HCT116 (cell line): ENCODE measurements around the gene MAPRE2. TPM values are rescaled to one million over a fixed set of nuclear protein-coding genes. Genes with fewer than 3 reads are reported as not detected.

Source experiments
- ATAC-seq: fragments of 200-7000 bp; cut with Tn5 transposase; 2 replicates; pipeline ENCODE4 v1.9.1; 2020; ENCODE audit warnings: mild to moderate bottlenecking, moderate library complexity
- BruUV-seq: library from RNA; stranded (reverse); fragments of 400-500 nt; replicated peaks from 2 replicates; lab custom pipeline; 2021; lab: Mats Ljungman, UMichigan
- CTCF ChIA-PET: fragments of 300-600 bp; sonication (Branson Sonifier 250); formaldehyde crosslinking; loops from one replicate; lab custom pipeline; 2021; ENCODE audit warnings: antibody characterized with exemption; lab: Charles Lee
- POLR2A ChIA-PET: fragments of 300-600, 350-600 bp; sonication (Branson Sonifier 250); formaldehyde crosslinking; loops from one replicate; lab custom pipeline; 2021; ENCODE audit warnings: antibody characterized with exemption; lab: Charles Lee
- RAD21 ChIA-PET, 2 experiments: fragments of 300-600 bp; sonication (Branson Sonifier 250); formaldehyde crosslinking; loops; one replicate each; lab custom pipeline; 2023; ENCODE audit warnings: low total read pairs in 2 of 2; ENCODE audit not compliant: uncharacterized antibody in 2 of 2, unreplicated experiment in 2 of 2, low non-redundant PET in 1 of 2; lab: Charles Lee
- DNase-seq: peaks from one replicate; pipeline ENCODE4 v3.0.0-alpha.2; 2010; ENCODE audit warnings: low read depth, low spot score
- H2AFZ ChIP-seq: fragments of 200-600 bp; shearing (Covaris generic), sonication (generic); 2 replicates; pipeline ENCODE4 v1.6.1; 2017; ENCODE audit warnings: low read depth, mixed run types, mixed read lengths, antibody characterized with exemption, low read length; ENCODE audit not compliant: poor library complexity, severe bottlenecking
- H3K27ac ChIP-seq: 2 replicates; pipeline ENCODE4 v1.5.1; 2012; ENCODE audit warnings: low read depth, low read length
- H3K27me3 ChIP-seq: fragments of 200-600 bp; sonication (generic); 2 replicates; pipeline ENCODE4 v1.6.1; 2016; ENCODE audit warnings: mixed run types, low read length, mixed read lengths; ENCODE audit not compliant: insufficient read depth
- H3K36me3 ChIP-seq, 2 experiments: fragments of 200-500 bp in 1 of 2; fragments of 200-600 bp in 1 of 2; sonication (Bioruptor generic) in 1 of 2; sonication (generic) in 1 of 2; 2 replicates each; pipeline versions ENCODE4 v1.5.1 to v1.6.1; 2014 to 2016; ENCODE audit warnings: low read length in 2 of 2, inconsistent platforms in 1 of 2, mixed read lengths in 1 of 2, mixed run types in 1 of 2; ENCODE audit not compliant: insufficient read depth in 2 of 2, control insufficient read depth in 1 of 2
- H3K4me1 ChIP-seq, 2 experiments: fragments of 200-600 bp in 1 of 2; sonication (generic) in 1 of 2; 2 replicates each; pipeline versions ENCODE4 v1.5.1 to v1.6.1; 2012 to 2017; ENCODE audit warnings: low read length in 2 of 2, inconsistent platforms in 1 of 2, mild to moderate bottlenecking in 1 of 2, mixed read lengths in 1 of 2, mixed run types in 1 of 2, moderate library complexity in 1 of 2; ENCODE audit not compliant: insufficient read depth in 2 of 2, control insufficient read depth in 1 of 2
- H3K4me2 ChIP-seq: fragments of 200-600 bp; sonication (generic); 2 replicates; pipeline ENCODE4 v1.6.1; 2017; ENCODE audit warnings: mixed run types, low read length, mixed read lengths
- H3K4me3 ChIP-seq, 2 experiments: fragments of 200-600 bp in 1 of 2; sonication (generic) in 1 of 2; replicated peaks in 1 of 2; 2 replicates each; pipeline ENCODE4 v1.5.1; 2011 to 2016; ENCODE audit warnings: low read length in 2 of 2, control low read depth in 1 of 2, low read depth in 1 of 2, mild to moderate bottlenecking in 1 of 2, mixed read lengths in 1 of 2, mixed run types in 1 of 2
- H3K79me2 ChIP-seq: fragments of 200-600 bp; sonication (generic); 2 replicates; pipeline ENCODE4 v1.6.1; 2017; ENCODE audit warnings: mild to moderate bottlenecking, mixed run types, low read length, moderate library complexity, mixed read lengths; ENCODE audit not compliant: insufficient read depth
- H3K9ac ChIP-seq: fragments of 200-600 bp; sonication (generic); 2 replicates; pipeline ENCODE4 v1.6.1; 2016; ENCODE audit warnings: low read length, mixed read lengths
- H3K9me2 ChIP-seq: fragments of 200-600 bp; sonication (generic), shearing (Covaris generic); 2 replicates; pipeline ENCODE4 v1.6.1; 2017; ENCODE audit warnings: mixed run types, mild to moderate bottlenecking, moderate library complexity; ENCODE audit not compliant: insufficient read depth
- H3K9me3 ChIP-seq, 2 experiments: fragments of 200-500 bp in 1 of 2; fragments of 200-600 bp in 1 of 2; sonication (Bioruptor generic) in 1 of 2; sonication (generic) in 1 of 2; 2 replicates each; pipeline ENCODE4 v1.6.1; 2014 to 2017; ENCODE audit warnings: low read length in 2 of 2, mixed read lengths in 2 of 2, inconsistent platforms in 1 of 2, low read depth in 1 of 2, mild to moderate bottlenecking in 1 of 2, mixed run types in 1 of 2, moderate library complexity in 1 of 2; ENCODE audit not compliant: control insufficient read depth in 1 of 2, insufficient read depth in 1 of 2
- H4K20me1 ChIP-seq: fragments of 200-600 bp; sonication (generic), shearing (Covaris generic); 2 replicates; pipeline ENCODE4 v1.6.1; 2017; ENCODE audit warnings: mixed run types, mild to moderate bottlenecking, moderate library complexity; ENCODE audit not compliant: insufficient read depth
- ELF1 ChIP-seq: IDR thresholded peaks from 2 replicates; pipeline ENCODE4 v1.6.1; 2012; ENCODE audit warnings: low read depth, borderline replicate concordance
- EZH2 ChIP-seq: fragments of 200-600 bp; sonication (generic); IDR thresholded peaks from 2 replicates; pipeline ENCODE4 v1.6.1; 2017; ENCODE audit warnings: antibody characterized with exemption, mixed run types
- JUND ChIP-seq: IDR thresholded peaks from 2 replicates; pipeline ENCODE4 v1.6.1; 2012
- POLR2AphosphoS5 ChIP-seq: IDR thresholded peaks from 2 replicates; pipeline ENCODE4 v1.6.1; 2011; ENCODE audit warnings: mild to moderate bottlenecking, low read depth, low read length, moderate library complexity
- SIN3A ChIP-seq: IDR thresholded peaks from 2 replicates; pipeline ENCODE4 v1.6.1; 2012; ENCODE audit warnings: low read depth
- SP1 ChIP-seq: IDR thresholded peaks from 2 replicates; pipeline ENCODE4 v1.6.1; 2012; ENCODE audit warnings: low read depth
- YY1 ChIP-seq: IDR thresholded peaks from 2 replicates; pipeline ENCODE4 v1.6.1; 2011; ENCODE audit warnings: low read length, low read depth, moderate library complexity, mild to moderate bottlenecking; ENCODE audit not compliant: insufficient replicate concordance; ENCODE audit errors: extremely low read depth
- ZFX ChIP-seq: fragments of 450-650 bp; IDR thresholded peaks from 2 replicates; pipeline ENCODE4 v1.6.1; 2017
- intact Hi-C: fragments of 100-400 bp; cut with micrococcal nuclease; formaldehyde crosslinking; loops from 2 replicates; pipeline ENCODE4 v1.10.0; 2022
- total RNA-seq: library from RNA; stranded (reverse); gene quantifications from one replicate; pipeline ENCODE4 v1.2.1, GENCODE V29; 2021; ENCODE audit not compliant: unreplicated experiment
- TF ChIP-seq, protein P1 (sequence below): IDR thresholded peaks from 2 replicates; pipeline ENCODE4 v1.6.1; 2012
- TF ChIP-seq, protein P2 (sequence below), 3 experiments: fragments of 200-600 bp in 1 of 3; sonication (generic) in 1 of 3; IDR thresholded peaks in 2 of 3; conservative IDR thresholded peaks in 1 of 3; 2 replicates each; pipeline ENCODE4 v1.5.1; 2012 to 2017; ENCODE audit warnings: low read depth in 2 of 3, low read length in 2 of 3, antibody characterized with exemption in 1 of 3, borderline replicate concordance in 1 of 3, control low read depth in 1 of 3, mild to moderate bottlenecking in 1 of 3, mixed read lengths in 1 of 3, mixed run types in 1 of 3, moderate library complexity in 1 of 3; ENCODE audit not compliant: insufficient read depth in 1 of 3

Gene MAPRE2
- total RNA-seq, 1 experiment from 2014 or later: 17.2 TPM

DNA sequence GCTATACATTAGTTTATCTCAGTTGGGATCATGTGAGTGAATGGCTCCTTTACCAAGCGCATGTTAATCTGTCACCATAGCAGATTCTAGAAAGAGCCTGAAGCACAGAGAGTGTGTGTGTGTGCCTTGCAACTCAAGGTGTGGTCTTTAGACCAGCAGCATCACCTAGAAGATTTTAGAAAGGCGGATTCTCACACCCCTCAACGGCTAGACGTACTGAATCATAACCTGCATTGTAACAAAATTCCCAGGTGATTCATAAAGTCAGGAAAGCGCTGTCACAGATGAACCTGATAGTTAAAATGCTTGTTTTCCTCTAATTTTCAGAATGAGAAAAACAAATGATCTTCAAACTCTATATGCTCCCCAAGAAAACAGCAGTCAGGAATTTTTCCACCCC lies 45.5 kb upstream of the MAPRE2 start:
- intact Hi-C loops: no loop called here
- H3K36me3 ChIP-seq: no peaks in the 10 kb centered on the region
- H4K20me1 ChIP-seq: no peaks in the 10 kb centered on the region
- H3K4me3 ChIP-seq: no peak overlapping the region
- H2AFZ ChIP-seq: no peak overlapping the region
- CTCF ChIA-PET: no interaction called here
- RAD21 ChIA-PET: no interaction called here
- POLR2A ChIA-PET: no interaction called here
- H3K9me3 ChIP-seq: no peaks in the 10 kb centered on the region
- no peaks in the 10 kb centered on the region for H3K79me2 ChIP-seq
- H3K27me3 ChIP-seq: no peaks in the 10 kb centered on the region
- no peak overlapping the region for H3K9ac ChIP-seq
- H3K4me1 ChIP-seq: no peaks in the 10 kb centered on the region
- H3K27ac ChIP-seq: no peak overlapping the region
- H3K9me2 ChIP-seq: no peaks in the 10 kb centered on the region
- no peak for DNase-seq
- no TSS peak for BruUV-seq
- TF ChIP-seq POLR2AphosphoS5 (no peak), SIN3A (no peak), ELF1 (no peak), SP1 (no peak), EZH2 (no peak), JUND (no peak), ZFX (no peak), YY1 (no peak)
- TF ChIP-seq, protein P1, sequence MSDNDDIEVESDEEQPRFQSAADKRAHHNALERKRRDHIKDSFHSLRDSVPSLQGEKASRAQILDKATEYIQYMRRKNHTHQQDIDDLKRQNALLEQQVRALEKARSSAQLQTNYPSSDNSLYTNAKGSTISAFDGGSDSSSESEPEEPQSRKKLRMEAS: no peak
- TF ChIP-seq, protein P2, sequence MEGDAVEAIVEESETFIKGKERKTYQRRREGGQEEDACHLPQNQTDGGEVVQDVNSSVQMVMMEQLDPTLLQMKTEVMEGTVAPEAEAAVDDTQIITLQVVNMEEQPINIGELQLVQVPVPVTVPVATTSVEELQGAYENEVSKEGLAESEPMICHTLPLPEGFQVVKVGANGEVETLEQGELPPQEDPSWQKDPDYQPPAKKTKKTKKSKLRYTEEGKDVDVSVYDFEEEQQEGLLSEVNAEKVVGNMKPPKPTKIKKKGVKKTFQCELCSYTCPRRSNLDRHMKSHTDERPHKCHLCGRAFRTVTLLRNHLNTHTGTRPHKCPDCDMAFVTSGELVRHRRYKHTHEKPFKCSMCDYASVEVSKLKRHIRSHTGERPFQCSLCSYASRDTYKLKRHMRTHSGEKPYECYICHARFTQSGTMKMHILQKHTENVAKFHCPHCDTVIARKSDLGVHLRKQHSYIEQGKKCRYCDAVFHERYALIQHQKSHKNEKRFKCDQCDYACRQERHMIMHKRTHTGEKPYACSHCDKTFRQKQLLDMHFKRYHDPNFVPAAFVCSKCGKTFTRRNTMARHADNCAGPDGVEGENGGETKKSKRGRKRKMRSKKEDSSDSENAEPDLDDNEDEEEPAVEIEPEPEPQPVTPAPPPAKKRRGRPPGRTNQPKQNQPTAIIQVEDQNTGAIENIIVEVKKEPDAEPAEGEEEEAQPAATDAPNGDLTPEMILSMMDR (IDR thresholded peaks at IDR 0.05 in 2 of 3, conservative IDR thresholded peaks at IDR 0.05 in 1 of 3; ENCODE audit: borderline replicate concordance in 1 of 3, insufficient read depth in 1 of 3, low read depth in 2 of 3, low read length in 2 of 3): no peak
- TF ChIP-seq, all 23 proteins: peak for 0
- ATAC-seq: no peak
- H3K4me2 ChIP-seq: no peak overlapping the region
